MM.1S (cell line): ENCODE results near the gene MAP2.

Experiments
- CTCF ChIP-seq: fragments of 300-600 bp; sonication (generic); IDR thresholded peaks from 2 replicates; pipeline ENCODE4 v1.5.1; 2016; ENCODE audit warnings: antibody characterized with exemption, low read length, mixed read lengths
- EZH2 ChIP-seq: fragments of 300-600 bp; sonication (generic); optimal IDR thresholded peaks from 2 replicates; pipeline ENCODE3; 2017; ENCODE audit warnings: low read depth, mild to moderate bottlenecking, antibody characterized with exemption, low read length, mixed read lengths
- EZH2phosphoT487 ChIP-seq: fragments of 300-600 bp; sonication (generic); IDR thresholded peaks from 2 replicates; pipeline ENCODE4 v1.6.1; 2018; ENCODE audit warnings: antibody characterized with exemption, low read length

DNA sequence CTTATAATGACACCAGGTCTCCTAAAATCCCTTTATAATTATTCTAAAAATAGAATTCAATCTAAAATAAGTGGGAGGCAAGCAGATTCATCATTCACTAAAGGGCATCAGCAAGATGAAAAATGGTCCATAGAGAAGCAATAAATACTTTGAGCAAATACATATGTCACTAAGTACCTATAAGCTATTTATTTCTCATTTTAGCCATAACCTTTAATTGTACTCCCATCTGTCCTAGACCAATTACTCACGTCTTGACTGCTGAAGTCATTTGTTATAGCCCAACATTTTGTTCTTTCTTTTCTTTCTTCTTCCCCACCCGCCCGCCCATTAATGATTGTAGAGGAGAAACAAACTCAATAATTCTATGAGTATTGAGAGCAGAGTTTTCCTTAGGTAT lies 105.7 kb downstream of the MAP2 start:
- no peak for TF ChIP-seq CTCF
- no peak for TF ChIP-seq EZH2phosphoT487
- TF ChIP-seq EZH2 = no peak
